WERI-Rb-1 (cell line): Measurements from ENCODE around the gene CADM1.

ENCODE experiments used
- DNase-seq: peaks from one replicate; pipeline ENCODE4 v3.0.0-alpha.2; 2020
- H3K27ac ChIP-seq: fragments of 250-450 bp; sonication (Bioruptor Pico); 2 replicates; pipeline ENCODE4 v1.5.1; 2020; ENCODE audit warnings: mild to moderate bottlenecking, moderate library complexity
- H3K27me3 ChIP-seq: fragments of 250-450 bp; sonication (Bioruptor Pico); 2 replicates; pipeline ENCODE4 v1.5.1; 2021; ENCODE audit warnings: mild to moderate bottlenecking, low read depth, moderate library complexity; ENCODE audit not compliant: insufficient read depth, severe bottlenecking
- H3K36me3 ChIP-seq: fragments of 250-450 bp; sonication (Bioruptor Pico); 2 replicates; pipeline ENCODE4 v1.5.1; 2020; ENCODE audit warnings: mild to moderate bottlenecking, moderate library complexity
- H3K4me3 ChIP-seq: 2 replicates; pipeline ENCODE4 v1.5.1; 2011; ENCODE audit warnings: low read depth, mild to moderate bottlenecking, control low read depth, low read length
- H3K9me3 ChIP-seq: fragments of 250-450 bp; sonication (Bioruptor Pico); 2 replicates; pipeline ENCODE4 v1.5.1; 2021; ENCODE audit warnings: mild to moderate bottlenecking, moderate library complexity; ENCODE audit not compliant: severe bottlenecking
- CTCF ChIP-seq: IDR thresholded peaks from 2 replicates; pipeline ENCODE4 v1.5.1; 2011; ENCODE audit warnings: low read depth, mild to moderate bottlenecking, control low read depth, inconsistent platforms, low read length

The CADM1 gene

GRCh38 chr11:115155978-115156377 is 348.2 kb downstream of the CADM1 start:
- Histone ChIP-seq H3K9me3 (no peaks in the 10 kb centered on the region), H3K4me3 (no peak overlapping the region), H3K27me3 (no peaks in the 10 kb centered on the region), H3K36me3 (no peaks in the 10 kb centered on the region), H3K27ac (no peak overlapping the region)
- DNase-seq: no peak
- TF ChIP-seq CTCF: no peak

GRCh38 chr11:115155320-115155719 is 348.9 kb downstream of the CADM1 start:
- no peak for DNase-seq
- H3K36me3 ChIP-seq: no peaks in the 10 kb centered on the region
- TF ChIP-seq CTCF: no peak
- H3K27me3 ChIP-seq: no peaks in the 10 kb centered on the region
- no peak overlapping the region for H3K27ac ChIP-seq
- no peaks in the 10 kb centered on the region for H3K9me3 ChIP-seq
- H3K4me3 ChIP-seq: no peak overlapping the region

GRCh38 chr11:115154355-115154736 is 349.9 kb downstream of the CADM1 start:
- Histone ChIP-seq H3K27ac (no peak overlapping the region), H3K9me3 (no peaks in the 10 kb centered on the region), H3K4me3 (no peak overlapping the region), H3K27me3 (no peaks in the 10 kb centered on the region), H3K36me3 (no peaks in the 10 kb centered on the region)
- DNase-seq: no peak
- no peak for TF ChIP-seq CTCF

- H3K4me3 ChIP-seq: no peak overlapping the region
Observed at GRCh38 chr11:115153731-115154354, 350.4 kb downstream of the CADM1 start.

GRCh38 chr11:115153135-115153534 is 351.1 kb downstream of the CADM1 start:
- H3K4me3 ChIP-seq: no peak overlapping the region
- H3K27me3 ChIP-seq: no peaks in the 10 kb centered on the region
- TF ChIP-seq CTCF: no peak
- DNase-seq: no peak
- no peaks in the 10 kb centered on the region for H3K36me3 ChIP-seq
- H3K27ac ChIP-seq: no peak overlapping the region
- no peaks in the 10 kb centered on the region for H3K9me3 ChIP-seq

More at GRCh38 chr11:115153731-115154354, 350.4 kb downstream of the CADM1 start:
- no peak for DNase-seq
- Histone ChIP-seq H3K36me3 (no peaks in the 10 kb centered on the region), H3K27ac (no peak overlapping the region), H3K9me3 (no peaks in the 10 kb centered on the region), H3K27me3 (no peaks in the 10 kb centered on the region)
- no peak for TF ChIP-seq CTCF

GRCh38 chr11:115151010-115151409 is 353.2 kb downstream of the CADM1 start:
- Histone ChIP-seq H3K36me3 (no peaks in the 10 kb centered on the region), H3K4me3 (no peak overlapping the region), H3K27ac (no peak overlapping the region), H3K9me3 (no peaks in the 10 kb centered on the region), H3K27me3 (no peaks in the 10 kb centered on the region)
- TF ChIP-seq CTCF: no peak
- DNase-seq: no peak
